ENCODE data around the gene GAGE13. TPM values are rescaled to one million over a fixed set of nuclear protein-coding genes. Genes with fewer than 3 reads are reported as not detected.
"Not testable (repeated sequence)": the region's sequence is repeated elsewhere in the genome, so short reads cannot be mapped to it uniquely, and the experiment has no call there.

Gene GAGE13
- not detected in 3 replicates for total RNA-seq
- long read RNA-seq, result 0 reads

- H3K27ac Mint-ChIP-seq (ENCODE audit: unreplicated experiment); H3K4me3 Mint-ChIP-seq (ENCODE audit: unreplicated experiment); H3K36me3 Mint-ChIP-seq (ENCODE audit: low read depth); H3K27me3 Mint-ChIP-seq (ENCODE audit: low read depth); H3K4me1 Mint-ChIP-seq (ENCODE audit: low read depth); DNase-seq (ENCODE audit: low spot score); H3K9me3 Mint-ChIP-seq (ENCODE audit: low read depth): not testable (repeated sequence)
Measured at GRCh38 chrX:49331282-49331681, at the start of gene GAGE13. GAGE13 (plus strand) TSS chrX:49331582; CDS start chrX:49332738, 1,156 bp downstream.

GRCh38 chrX:49282647-49283011 is 48.8 kb upstream of the GAGE13 start:
- Mint-ChIP-seq H3K4me3 (ENCODE audit: unreplicated experiment) (no peak overlapping the region), H3K27me3 (ENCODE audit: low read depth) (no peaks in the 10 kb centered on the region), H3K4me1 (ENCODE audit: low read depth) (no peaks in the 10 kb centered on the region), H3K9me3 (ENCODE audit: low read depth) (peaks cover 2% of the 10 kb centered on the region), H3K36me3 (ENCODE audit: low read depth) (peaks cover 3% of the 10 kb centered on the region), H3K27ac (ENCODE audit: unreplicated experiment) (no peak overlapping the region)
- no peak for DNase-seq (ENCODE audit: low spot score)
- TF ChIP-seq CTCF (IDR thresholded peaks at IDR 0.05), result peak; percentile 51

- Mint-ChIP-seq H3K36me3 (ENCODE audit: low read depth) (peaks cover 3% of the 10 kb centered on the region), H3K27me3 (ENCODE audit: low read depth) (no peaks in the 10 kb centered on the region), H3K4me1 (ENCODE audit: low read depth) (no peaks in the 10 kb centered on the region), H3K9me3 (ENCODE audit: low read depth) (peaks cover 3% of the 10 kb centered on the region), H3K4me3 (ENCODE audit: unreplicated experiment) (no peak overlapping the region), H3K27ac (ENCODE audit: unreplicated experiment) (no peak overlapping the region)
- TF ChIP-seq CTCF (IDR thresholded peaks at IDR 0.05), result no peak
- no peak for DNase-seq (ENCODE audit: low spot score)
Measured at GRCh38 chrX:49284212-49284611, 47.2 kb upstream of the GAGE13 start.

GRCh38 chrX:49286136-49286535 is 45.2 kb upstream of the GAGE13 start:
- H3K4me3 Mint-ChIP-seq (ENCODE audit: unreplicated experiment), result no peak overlapping the region
- no peak for DNase-seq (ENCODE audit: low spot score)
- no peaks in the 10 kb centered on the region for H3K27me3 Mint-ChIP-seq (ENCODE audit: low read depth)
- no peak overlapping the region for H3K27ac Mint-ChIP-seq (ENCODE audit: unreplicated experiment)
- peaks cover 6% of the 10 kb centered on the region for H3K9me3 Mint-ChIP-seq (ENCODE audit: low read depth)
- H3K36me3 Mint-ChIP-seq (ENCODE audit: low read depth), result peaks cover 3% of the 10 kb centered on the region
- no peaks in the 10 kb centered on the region for H3K4me1 Mint-ChIP-seq (ENCODE audit: low read depth)
- TF ChIP-seq CTCF (IDR thresholded peaks at IDR 0.05), result no peak

GRCh38 chrX:49286581-49286980 is 44.8 kb upstream of the GAGE13 start:
- Mint-ChIP-seq H3K4me3 (ENCODE audit: unreplicated experiment) (no peak overlapping the region), H3K36me3 (ENCODE audit: low read depth) (peaks cover 3% of the 10 kb centered on the region), H3K27ac (ENCODE audit: unreplicated experiment) (no peak overlapping the region), H3K27me3 (ENCODE audit: low read depth) (no peaks in the 10 kb centered on the region), H3K9me3 (ENCODE audit: low read depth) (peaks cover 6% of the 10 kb centered on the region), H3K4me1 (ENCODE audit: low read depth) (no peaks in the 10 kb centered on the region)
- no peak for DNase-seq (ENCODE audit: low spot score)
- no peak for TF ChIP-seq CTCF (IDR thresholded peaks at IDR 0.05)

GRCh38 chrX:49287665-49288064 is 43.7 kb upstream of the GAGE13 start:
- Mint-ChIP-seq H3K4me1 (ENCODE audit: low read depth) (no peaks in the 10 kb centered on the region), H3K27ac (ENCODE audit: unreplicated experiment) (no peak overlapping the region), H3K36me3 (ENCODE audit: low read depth) (peaks cover under 1% of the 10 kb centered on the region), H3K27me3 (ENCODE audit: low read depth) (no peaks in the 10 kb centered on the region), H3K4me3 (ENCODE audit: unreplicated experiment) (no peak overlapping the region), H3K9me3 (ENCODE audit: low read depth) (peaks cover 6% of the 10 kb centered on the region)
- no peak for TF ChIP-seq CTCF (IDR thresholded peaks at IDR 0.05)
- DNase-seq (ENCODE audit: low spot score), result no peak
